BLaER1 (cell line): ENCODE data around the gene CCDC77.
"Not testable (repeated sequence)": the region's sequence is repeated elsewhere in the genome, so short reads cannot be mapped to it uniquely, and the experiment has no call there.

Source experiments
- H3K27ac ChIP-seq: shearing (Covaris generic); formaldehyde crosslinking; 2 replicates; pipeline ENCODE4 v1.8.1; 2022
- H3K27me3 ChIP-seq: shearing (Covaris generic); formaldehyde crosslinking; 2 replicates; pipeline ENCODE4 v1.8.1; 2022
- H3K36me3 ChIP-seq: shearing (Covaris generic); formaldehyde crosslinking; 2 replicates; pipeline ENCODE4 v1.8.1; 2022
- H3K4me1 ChIP-seq: shearing (Covaris generic); formaldehyde crosslinking; 2 replicates; pipeline ENCODE4 v1.8.1; 2022
- H3K4me2 ChIP-seq: shearing (Covaris generic); formaldehyde crosslinking; 2 replicates; pipeline ENCODE4 v1.8.1; 2022
- H3K4me3 ChIP-seq: shearing (Covaris generic); formaldehyde crosslinking; 2 replicates; pipeline ENCODE4 v1.8.1; 2022
- H3K9ac ChIP-seq: shearing (Covaris generic); formaldehyde crosslinking; 2 replicates; pipeline ENCODE4 v1.8.1; 2022
- H3K9me3 ChIP-seq: shearing (Covaris generic); formaldehyde crosslinking; 2 replicates; pipeline ENCODE4 v1.8.1; 2022
- H4K20me1 ChIP-seq: shearing (Covaris generic); formaldehyde crosslinking; 2 replicates; pipeline ENCODE4 v1.8.1; 2022
- Cebpa-rat ChIP-seq: shearing (Covaris generic); IDR thresholded peaks from 2 replicates; pipeline ENCODE4 v1.8.1; 2022

The CCDC77 gene

DNA sequence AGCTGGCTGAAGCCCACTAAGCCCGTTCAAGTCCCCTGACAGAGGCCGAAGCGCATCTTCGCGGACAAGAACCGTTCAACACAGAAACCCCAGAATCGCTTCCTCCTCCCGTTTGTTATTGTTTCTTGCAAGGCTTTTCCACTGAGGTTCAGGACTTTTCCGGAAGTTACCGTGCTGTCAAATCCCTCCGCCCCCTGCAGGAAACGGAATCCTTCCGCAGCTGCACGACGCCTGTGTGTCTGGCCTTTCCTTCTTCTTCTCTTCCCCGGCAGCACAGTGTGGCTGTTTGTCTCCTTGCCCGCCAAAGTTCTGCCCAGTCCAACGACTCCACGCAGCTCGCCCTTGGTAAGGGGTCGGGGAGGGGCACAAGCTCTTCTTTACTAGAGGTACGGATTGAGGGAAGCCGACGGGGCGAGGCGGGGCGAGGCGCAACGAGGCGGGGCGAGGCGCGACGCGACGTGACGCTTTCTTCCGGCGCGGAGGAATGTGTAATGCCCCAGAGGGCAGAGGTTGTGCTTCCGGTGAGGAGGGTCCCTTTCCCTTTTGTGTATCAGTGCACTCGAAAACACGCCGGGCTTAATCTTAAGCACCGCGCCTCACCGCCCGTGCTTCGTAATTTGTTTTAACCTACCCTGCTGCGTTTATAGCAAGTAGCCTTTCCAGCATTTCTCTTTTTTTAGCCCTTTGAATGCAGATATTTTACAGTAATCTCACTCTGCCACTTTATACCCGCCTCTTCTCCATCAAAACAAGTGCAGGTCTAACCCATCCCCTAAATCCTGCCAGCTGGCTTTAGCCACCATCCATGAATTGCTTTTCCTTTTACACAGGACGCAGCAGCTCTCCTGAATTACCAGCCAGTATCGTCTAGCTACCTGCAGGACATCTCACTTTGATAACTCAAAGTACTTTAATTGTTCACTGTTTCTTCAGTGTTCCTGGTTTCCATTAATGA is 12.0 kb upstream of the CCDC77 start, which contains the start of gene KDM5A:
KDM5A (minus strand) TSS at position 179 of the 955 bp plus-strand sequence. CDS start 229 bp downstream, outside the sequence.
- peak within 1 kb of the TSS; percentile 97 for H3K4me3 ChIP-seq
- no peaks in the 10 kb centered on the region for H3K9me3 ChIP-seq
- H3K9ac ChIP-seq = peak within 1 kb of the TSS; percentile 97
- peaks cover 31% of the 10 kb centered on the region for H3K4me1 ChIP-seq
- peaks cover 6% of the 10 kb centered on the region for H3K36me3 ChIP-seq
- peak within 1 kb of the TSS; percentile 98 for H3K4me2 ChIP-seq
- H3K27me3 ChIP-seq = no peaks in the 10 kb centered on the region
- peak within 1 kb of the TSS; percentile 96 for H3K27ac ChIP-seq
- peaks cover 45% of the 10 kb centered on the region for H4K20me1 ChIP-seq
- no peak for TF ChIP-seq Cebpa-rat

DNA sequence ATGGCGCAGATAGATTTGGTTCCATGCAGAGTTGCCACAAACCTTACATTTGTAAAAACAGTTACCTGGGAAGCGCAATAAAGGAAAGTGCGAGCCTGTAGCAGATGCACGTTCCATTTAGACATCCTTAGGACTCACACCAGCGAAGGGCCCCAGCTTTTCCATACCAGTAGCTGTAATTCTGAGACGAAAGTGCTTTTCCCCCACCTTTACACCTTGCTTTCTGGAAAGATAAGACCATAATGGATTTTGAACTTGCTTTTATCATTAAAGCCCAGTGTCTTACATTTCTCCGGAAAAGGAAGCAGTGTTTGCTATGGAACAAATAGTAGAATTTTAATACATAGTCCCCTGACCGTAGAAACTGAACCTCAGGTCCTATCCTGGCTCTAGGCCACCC is 616 bp upstream of the CCDC77 start:
- Histone ChIP-seq H3K4me3 (peak overlapping the region; percentile 93), H3K9me3 (no peaks in the 10 kb centered on the region), H3K4me1 (peaks cover 19% of the 10 kb centered on the region), H3K4me2 (peak overlapping the region; percentile 64), H3K27me3 (no peaks in the 10 kb centered on the region), H3K27ac (no peak overlapping the region), H4K20me1 (no peaks in the 10 kb centered on the region), H3K36me3 (peaks cover 16% of the 10 kb centered on the region), H3K9ac (no peak overlapping the region; the same call in 1 of the 2 replicates)
- no peak for TF ChIP-seq Cebpa-rat

DNA sequence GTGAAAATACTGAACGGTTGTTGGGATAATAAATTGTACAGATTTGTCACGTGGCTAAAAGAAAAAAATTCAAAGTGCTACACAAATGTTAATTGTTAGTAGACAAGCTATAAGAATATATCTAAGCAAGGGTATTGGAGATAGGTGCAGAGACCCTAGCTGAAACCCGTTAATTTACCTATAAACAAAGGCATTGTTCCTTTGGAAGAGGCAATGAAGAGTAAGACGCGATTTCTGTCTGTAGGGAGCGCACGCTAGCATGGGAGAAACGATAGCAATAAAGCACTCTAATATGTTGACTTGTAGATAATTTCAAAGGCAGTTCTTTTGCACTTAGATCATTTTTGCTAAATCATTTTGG is 565 bp downstream of the CCDC77 start:
- H3K9me3 ChIP-seq = no peaks in the 10 kb centered on the region
- peak overlapping the region; percentile 74 for H3K4me2 ChIP-seq
- peak overlapping the region; percentile 86 for H3K9ac ChIP-seq
- peak overlapping the region; percentile 93 for H3K4me3 ChIP-seq
- H3K4me1 ChIP-seq = peaks cover 19% of the 10 kb centered on the region
- no peaks in the 10 kb centered on the region for H3K27me3 ChIP-seq
- H3K36me3 ChIP-seq = peaks cover 28% of the 10 kb centered on the region
- no peaks in the 10 kb centered on the region for H4K20me1 ChIP-seq
- peak overlapping the region; percentile 70; the same call in 1 of the 2 replicates for H3K27ac ChIP-seq
- TF ChIP-seq Cebpa-rat = no peak

DNA sequence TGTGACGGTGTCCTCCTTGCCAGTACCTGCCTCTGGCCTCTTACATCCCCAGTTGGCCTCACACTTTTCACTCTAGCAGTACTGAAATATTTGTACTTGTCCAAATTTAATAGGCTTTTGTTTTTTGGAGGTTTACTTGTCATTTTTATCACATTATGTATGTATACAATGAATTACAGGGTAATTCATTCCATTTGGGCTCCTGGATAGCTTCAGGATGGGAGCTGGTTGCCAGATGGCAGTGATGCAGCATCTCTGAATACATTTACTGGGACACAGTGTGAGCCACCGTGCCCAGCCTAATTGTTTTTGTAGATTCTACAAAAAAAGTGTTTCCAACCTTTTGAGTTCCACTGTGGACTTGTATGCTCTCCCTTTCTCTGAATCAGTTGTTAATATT is 13.4 kb downstream of the CCDC77 start:
- Histone ChIP-seq H4K20me1 (no peaks in the 10 kb centered on the region), H3K27ac (no peak overlapping the region), H3K36me3 (peaks cover 88% of the 10 kb centered on the region), H3K9me3 (no peaks in the 10 kb centered on the region), H3K4me3 (no peak overlapping the region), H3K9ac (no peak overlapping the region), H3K4me1 (no peaks in the 10 kb centered on the region), H3K27me3 (no peaks in the 10 kb centered on the region), H3K4me2 (no peak overlapping the region)
- TF ChIP-seq Cebpa-rat = no peak

DNA sequence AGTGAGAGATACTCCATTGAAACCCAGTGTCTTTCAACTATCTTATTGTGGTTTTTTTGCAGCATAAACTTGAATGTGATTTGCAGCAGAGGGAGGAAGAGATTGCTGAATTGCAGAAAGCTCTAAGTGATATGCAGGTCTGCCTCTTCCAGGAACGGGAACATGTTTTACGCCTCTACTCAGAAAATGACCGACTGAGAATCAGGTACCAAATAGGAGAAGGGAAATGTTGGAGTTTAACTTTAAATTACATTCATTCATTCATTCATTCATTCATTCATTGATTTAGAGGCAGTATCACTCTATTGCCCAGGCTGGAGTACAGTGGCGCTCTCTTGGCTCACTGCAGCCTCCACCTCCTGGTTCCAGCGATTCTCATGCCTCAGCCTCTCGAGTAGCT is 17.0 kb downstream of the CCDC77 start:
- no peak for TF ChIP-seq Cebpa-rat
- H3K4me1 ChIP-seq = no peaks in the 10 kb centered on the region
- no peaks in the 10 kb centered on the region for H3K27me3 ChIP-seq
- H3K4me2 ChIP-seq = no peak overlapping the region
- no peaks in the 10 kb centered on the region for H4K20me1 ChIP-seq
- no peak overlapping the region for H3K4me3 ChIP-seq
- no peaks in the 10 kb centered on the region for H3K9me3 ChIP-seq
- no peak overlapping the region for H3K9ac ChIP-seq
- peaks cover 68% of the 10 kb centered on the region for H3K36me3 ChIP-seq
- H3K27ac ChIP-seq = no peak overlapping the region

DNA sequence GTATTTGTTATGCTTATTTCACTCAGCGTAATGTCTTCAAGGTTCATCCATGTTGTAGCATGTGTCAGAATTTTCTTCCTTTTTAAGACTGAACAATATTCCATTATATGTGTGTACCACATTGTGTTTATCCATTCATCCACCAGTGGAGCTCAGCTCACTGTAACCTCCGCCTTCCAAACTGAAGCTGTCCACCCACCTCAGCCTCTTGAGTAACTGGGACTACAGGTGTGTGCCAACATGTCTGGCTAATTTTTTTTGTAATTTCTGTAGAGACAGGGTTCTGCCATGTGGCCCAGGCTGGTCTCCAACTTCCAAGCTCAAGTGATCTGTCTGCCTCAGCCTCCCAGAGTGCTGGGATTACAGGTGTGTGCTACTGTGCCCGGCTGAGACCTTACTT is 21.1 kb downstream of the CCDC77 start:
- Histone ChIP-seq H3K27ac (no peak overlapping the region), H3K9me3 (no peaks in the 10 kb centered on the region), H3K36me3 (peaks cover 73% of the 10 kb centered on the region), H3K9ac (no peak overlapping the region), H3K4me3 (no peak overlapping the region), H3K4me1 (no peaks in the 10 kb centered on the region), H3K4me2 (no peak overlapping the region), H3K27me3 (no peaks in the 10 kb centered on the region), H4K20me1 (no peaks in the 10 kb centered on the region)
- TF ChIP-seq Cebpa-rat = no peak

DNA sequence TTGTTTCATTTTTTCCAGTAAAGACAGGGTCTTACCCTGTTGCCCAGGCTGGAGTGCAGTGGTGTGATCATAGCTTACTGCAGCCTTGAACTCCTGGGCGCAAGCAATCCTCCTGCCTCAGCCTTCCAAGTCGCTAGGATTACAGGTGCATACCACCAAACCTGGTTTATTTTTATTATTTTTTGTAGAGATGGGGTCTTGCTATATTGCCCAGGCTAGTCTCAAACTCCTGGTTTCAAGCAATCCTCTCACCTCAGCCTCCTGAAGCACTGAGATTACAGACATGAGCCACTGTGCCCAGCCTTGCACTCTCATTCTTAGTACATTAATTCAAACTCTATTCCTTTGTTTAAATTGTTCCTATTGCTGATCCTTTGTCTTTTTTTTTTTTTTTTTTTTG is 34.3 kb downstream of the CCDC77 start:
- not testable (repeated sequence) for H3K4me3 ChIP-seq, H3K27me3 ChIP-seq, H3K9me3 ChIP-seq, H4K20me1 ChIP-seq, H3K27ac ChIP-seq, H3K9ac ChIP-seq, H3K4me1 ChIP-seq, H3K4me2 ChIP-seq
- H3K36me3 ChIP-seq = peaks cover 99% of the 10 kb centered on the region

DNA sequence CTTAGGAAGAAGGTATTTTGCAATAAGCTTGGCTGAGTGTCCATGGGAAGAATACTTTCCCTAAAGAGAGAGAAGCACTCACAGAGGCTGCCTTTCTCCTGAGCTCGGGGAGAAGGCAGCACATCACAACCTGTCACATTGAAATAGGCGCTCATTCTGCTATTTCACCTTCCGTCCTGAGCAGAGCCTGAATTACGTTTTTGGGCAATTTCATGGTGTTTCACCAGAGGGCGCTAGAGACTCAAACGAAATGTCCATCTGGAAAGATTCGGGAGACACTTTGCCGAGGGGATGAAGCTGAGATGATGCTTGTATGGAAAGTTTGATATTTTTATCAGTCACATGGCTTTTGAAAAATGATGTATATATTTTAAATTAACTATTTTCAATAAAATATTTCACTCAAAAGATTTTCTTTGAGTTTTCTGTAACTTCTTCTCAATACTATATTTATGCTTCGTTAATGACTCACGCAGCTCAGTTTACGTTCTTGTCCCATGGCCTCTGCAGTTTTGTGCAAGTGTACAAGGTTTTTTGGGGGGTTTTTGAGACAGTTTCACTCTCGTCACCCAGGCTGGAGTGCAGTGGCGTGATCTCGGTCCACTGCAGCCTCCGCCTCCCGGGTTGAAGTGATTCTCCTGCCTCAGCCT is 40.9 kb downstream of the CCDC77 start:
- no peak overlapping the region for H3K27ac ChIP-seq
- no peak overlapping the region for H3K4me3 ChIP-seq

DNA sequence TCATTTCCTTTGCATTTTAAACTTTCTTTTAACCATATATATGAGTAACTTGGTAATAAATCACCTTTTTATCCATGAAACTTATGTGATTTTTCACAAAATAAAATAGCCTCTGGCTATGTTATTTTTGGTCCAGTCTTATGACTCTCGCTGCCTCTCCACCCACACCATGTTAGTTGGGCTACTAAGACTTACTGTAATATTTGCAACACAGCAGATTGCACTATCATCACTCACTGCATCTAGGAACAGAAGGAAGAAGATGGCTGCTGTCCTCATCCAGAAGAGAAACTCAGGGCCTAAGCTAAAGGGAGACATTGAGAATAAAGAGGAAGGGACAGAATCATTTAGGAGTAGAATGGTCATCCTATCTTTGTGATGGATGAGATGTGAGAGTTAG is 45.7 kb downstream of the CCDC77 start:
- H3K27ac ChIP-seq = no peak overlapping the region
- TF ChIP-seq Cebpa-rat = no peak
- H3K4me3 ChIP-seq = no peak overlapping the region
- H3K4me1 ChIP-seq = no peaks in the 10 kb centered on the region
- no peak overlapping the region for H3K9ac ChIP-seq
- H3K36me3 ChIP-seq = peaks cover 6% of the 10 kb centered on the region; the same call in 1 of the 2 replicates
- no peak overlapping the region for H3K4me2 ChIP-seq
- H3K9me3 ChIP-seq = no peaks in the 10 kb centered on the region
- no peaks in the 10 kb centered on the region for H3K27me3 ChIP-seq
- H4K20me1 ChIP-seq = no peaks in the 10 kb centered on the region

More for the DNA sequence above, 40.9 kb downstream of the CCDC77 start:
- no peaks in the 10 kb centered on the region for H4K20me1 ChIP-seq
- no peaks in the 10 kb centered on the region for H3K27me3 ChIP-seq
- no peak overlapping the region for H3K9ac ChIP-seq
- no peaks in the 10 kb centered on the region for H3K9me3 ChIP-seq
- H3K4me1 ChIP-seq = no peaks in the 10 kb centered on the region
- H3K4me2 ChIP-seq = no peak overlapping the region
- no peak for TF ChIP-seq Cebpa-rat
- H3K36me3 ChIP-seq = peaks cover 54% of the 10 kb centered on the region

DNA sequence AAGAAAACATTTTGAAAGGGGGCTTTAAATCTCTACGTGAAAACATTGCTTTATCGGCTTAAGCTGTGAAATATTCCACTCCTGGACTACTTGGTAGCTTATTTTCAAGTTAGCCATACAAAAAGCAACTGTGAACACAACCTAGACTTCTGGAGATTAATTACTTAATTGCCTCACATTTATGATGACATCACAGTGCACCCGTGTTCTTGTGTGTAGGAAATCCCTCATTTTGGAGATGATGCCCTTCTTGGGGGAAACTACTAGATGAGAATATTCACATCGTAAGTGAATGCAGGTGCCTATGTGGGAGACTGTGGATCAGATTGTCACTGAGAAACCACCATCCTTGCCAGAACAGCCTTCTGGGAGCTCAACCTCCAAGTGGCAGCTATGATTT is 47.8 kb downstream of the CCDC77 start:
- H3K27ac ChIP-seq = no peak overlapping the region
- no peaks in the 10 kb centered on the region for H3K27me3 ChIP-seq
- no peaks in the 10 kb centered on the region for H3K9me3 ChIP-seq
- no peak overlapping the region for H3K4me3 ChIP-seq
- H3K4me2 ChIP-seq = no peak overlapping the region
- H3K4me1 ChIP-seq = no peaks in the 10 kb centered on the region
- H4K20me1 ChIP-seq = no peaks in the 10 kb centered on the region
- no peak overlapping the region for H3K9ac ChIP-seq
- no peak for TF ChIP-seq Cebpa-rat
- H3K36me3 ChIP-seq = no peaks in the 10 kb centered on the region
